Sigmoid colon (tissue), 4 donors: ENCODE results near the gene AMD1.

Experiments used
- CTCF ChIP-seq, 4 experiments: fragments of 450-650 bp in 3 of 4; fragments of 200-600 bp in 1 of 4; IDR thresholded peaks; one replicate each; pipeline ENCODE4 v1.5.1; 2016 to 2019; ENCODE audit warnings: antibody characterized with exemption in 4 of 4, mild to moderate bottlenecking in 3 of 4, moderate library complexity in 2 of 4
- POLR2A ChIP-seq, 2 donors: fragments of 450-650 bp; IDR thresholded peaks; one replicate each; pipeline ENCODE4 v1.6.1; 2016; ENCODE audit warnings: antibody characterized with exemption in 2 of 2, mild to moderate bottlenecking in 2 of 2, moderate library complexity in 2 of 2
- POLR2AphosphoS5 ChIP-seq, 4 donors: sonication (generic); formaldehyde crosslinking; IDR thresholded peaks; one replicate each; pipeline ENCODE4 v1.6.1; 2017; ENCODE audit warnings: antibody characterized with exemption in 4 of 4

GRCh38 chr6:110881546-110882273 lies 7.1 kb downstream of the AMD1 start:
- TF ChIP-seq CTCF (IDR thresholded peaks at IDR 0.05) (no peak), POLR2A (IDR thresholded peaks at IDR 0.05) (no peak), POLR2AphosphoS5 (IDR thresholded peaks at IDR 0.05) (no peak)
